ENCODE measurements around the gene CEP78. TPM values are rescaled to one million over a fixed set of nuclear protein-coding genes. Genes with fewer than 3 reads are reported as not detected.

The CEP78 gene
- total RNA-seq, 1 experiment from 2014 or later = 57.8 TPM

DNA sequence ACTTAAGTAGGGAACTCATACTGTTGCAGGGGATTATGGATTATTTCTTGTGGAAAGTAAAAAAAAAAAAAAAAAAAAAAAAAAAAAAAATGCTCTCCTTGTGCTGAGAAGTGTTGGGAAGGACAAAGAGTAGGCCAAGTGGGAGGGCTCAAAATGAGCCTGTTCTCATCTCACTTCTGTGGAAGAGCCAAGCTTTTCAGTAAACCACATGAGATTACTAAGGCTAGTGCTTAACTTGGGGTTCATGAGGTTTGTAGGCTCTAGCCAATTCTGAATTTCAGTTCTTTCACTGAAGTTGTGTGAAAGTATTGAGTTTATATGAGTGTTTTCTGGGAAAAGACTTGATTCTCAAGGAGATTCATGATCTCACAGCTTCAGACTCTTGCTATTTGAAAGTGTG lies 23.0 kb upstream of the CEP78 start:
- H2BK5ac ChIP-seq (ENCODE audit: insufficient read length, low read length) = no peak overlapping the region
- no peak overlapping the region for H2BK15ac ChIP-seq (ENCODE audit: low read depth, low read length)
- H3K4me1 Mint-ChIP-seq = peaks cover 4 to 6% of the 10 kb centered on the region in 2 experiments
- no peaks in the 10 kb centered on the region for H3K36me3 Mint-ChIP-seq (ENCODE audit: insufficient read depth in 1 of 3, low read depth in 3 of 3)
- H3K27me3 Mint-ChIP-seq (ENCODE audit: low read depth) = peaks cover 2% of the 10 kb centered on the region; the same call in 1 of the 2 replicates
- H4K8ac ChIP-seq (replicated peaks; ENCODE audit: insufficient read length, low read depth, low read length) = no peak overlapping the region
- no peak overlapping the region for H4K91ac ChIP-seq (ENCODE audit: insufficient read length, low read depth, low read length)
- no peaks in the 10 kb centered on the region for H3K79me1 ChIP-seq (ENCODE audit: insufficient read depth, low read depth, low read length, poor library complexity, severe bottlenecking)
- no peak overlapping the region for H2AFZ ChIP-seq (ENCODE audit: low read length)
- H4K5ac ChIP-seq (ENCODE audit: insufficient read length, low read depth, low read length) = no peak overlapping the region
- H3K4ac ChIP-seq (ENCODE audit: low read depth, low read length) = no peak overlapping the region
- no peak overlapping the region for H2BK120ac ChIP-seq (ENCODE audit: low read depth, low read length, poor library complexity, severe bottlenecking)
- H2AK5ac ChIP-seq (ENCODE audit: insufficient read length, low read length) = no peak overlapping the region
- H3K4me1 ChIP-seq (ENCODE audit: insufficient read depth, low read length) = no peaks in the 10 kb centered on the region
- H3K14ac ChIP-seq (ENCODE audit: insufficient read depth, low read length) = no peak overlapping the region
- H3K56ac ChIP-seq (ENCODE audit: insufficient read length, low read depth, low read length) = no peak overlapping the region
- H2BK20ac ChIP-seq (ENCODE audit: low read depth, low read length, poor library complexity, severe bottlenecking) = no peak overlapping the region
- no peak overlapping the region; a peak in 1 of 7 replicates for H3K27ac Mint-ChIP-seq
- H3K23ac ChIP-seq (ENCODE audit: insufficient read length, low read depth, low read length) = no peak overlapping the region
- H3K4me2 ChIP-seq (ENCODE audit: insufficient read depth, insufficient read length, low read length) = no peak overlapping the region
- H3K9me3 ChIP-seq (ENCODE audit: control insufficient read depth, low read depth, low read length) = no peaks in the 10 kb centered on the region
- no peaks in the 10 kb centered on the region for H3K9me3 Mint-ChIP-seq
- H3K27ac ChIP-seq (ENCODE audit: insufficient read length, low read depth, low read length) = no peak overlapping the region
- H3K4me3 Mint-ChIP-seq = no peak overlapping the region
- no peaks in the 10 kb centered on the region for H3K23me2 ChIP-seq (ENCODE audit: insufficient read length, low read depth, low read length, poor library complexity, severe bottlenecking)
- no peak overlapping the region for H2BK12ac ChIP-seq (ENCODE audit: insufficient read length, low read depth, low read length)
- H3K27me3 ChIP-seq (ENCODE audit: insufficient read depth, low read length) = no peaks in the 10 kb centered on the region
- DNase-seq = no peak
- TF ChIP-seq, protein P1, sequence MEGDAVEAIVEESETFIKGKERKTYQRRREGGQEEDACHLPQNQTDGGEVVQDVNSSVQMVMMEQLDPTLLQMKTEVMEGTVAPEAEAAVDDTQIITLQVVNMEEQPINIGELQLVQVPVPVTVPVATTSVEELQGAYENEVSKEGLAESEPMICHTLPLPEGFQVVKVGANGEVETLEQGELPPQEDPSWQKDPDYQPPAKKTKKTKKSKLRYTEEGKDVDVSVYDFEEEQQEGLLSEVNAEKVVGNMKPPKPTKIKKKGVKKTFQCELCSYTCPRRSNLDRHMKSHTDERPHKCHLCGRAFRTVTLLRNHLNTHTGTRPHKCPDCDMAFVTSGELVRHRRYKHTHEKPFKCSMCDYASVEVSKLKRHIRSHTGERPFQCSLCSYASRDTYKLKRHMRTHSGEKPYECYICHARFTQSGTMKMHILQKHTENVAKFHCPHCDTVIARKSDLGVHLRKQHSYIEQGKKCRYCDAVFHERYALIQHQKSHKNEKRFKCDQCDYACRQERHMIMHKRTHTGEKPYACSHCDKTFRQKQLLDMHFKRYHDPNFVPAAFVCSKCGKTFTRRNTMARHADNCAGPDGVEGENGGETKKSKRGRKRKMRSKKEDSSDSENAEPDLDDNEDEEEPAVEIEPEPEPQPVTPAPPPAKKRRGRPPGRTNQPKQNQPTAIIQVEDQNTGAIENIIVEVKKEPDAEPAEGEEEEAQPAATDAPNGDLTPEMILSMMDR (conservative IDR thresholded peaks at IDR 0.05) = no peak
- H3K9ac ChIP-seq (ENCODE audit: extremely low read depth, insufficient read length, low read length) = no peak overlapping the region
- no peaks in the 10 kb centered on the region for H4K20me1 ChIP-seq (ENCODE audit: control insufficient read depth, insufficient read depth, insufficient read length)
- H3T11ph ChIP-seq (ENCODE audit: low read length) = no peak overlapping the region
- H3K79me2 ChIP-seq (ENCODE audit: insufficient read depth, low read length) = no peaks in the 10 kb centered on the region
- no peak overlapping the region for H3K18ac ChIP-seq (ENCODE audit: insufficient read length, low read depth, low read length)
